CD4-positive, alpha-beta T cell (primary cell): ENCODE measurements around the gene MACROD2. TPM values are rescaled to one million over a fixed set of nuclear protein-coding genes. Genes with fewer than 3 reads are reported as not detected.

Source experiments
- ATAC-seq: fragments of 200-7000 bp; cut with Tn5 transposase; one replicate; pipeline ENCODE4 v1.10.0; 2022; ENCODE audit warnings: mild to moderate bottlenecking; ENCODE audit not compliant: poor library complexity
- CTCF ChIA-PET: fragments of 350-600 bp; sonication (Branson Sonifier 250); formaldehyde crosslinking; loops from one replicate; lab custom pipeline; 2021; ENCODE audit warnings: antibody characterized with exemption, inconsistent platforms; lab: Charles Lee
- POLR2A ChIA-PET: fragments of 350-600 bp; sonication (Branson Sonifier 250); formaldehyde crosslinking; loops from one replicate; lab custom pipeline; 2021; ENCODE audit warnings: antibody characterized with exemption, inconsistent platforms; lab: Charles Lee
- DNase-seq, 14 experiments: peaks; one replicate each; pipeline ENCODE4 v3.0.0-alpha.2; 2013 to 2020; ENCODE audit warnings: mixed read lengths in 2 of 14
- H3K27ac ChIP-seq, 2 donors: one replicate each; pipeline versions ENCODE4 v1.5.1 to v1.7.0; 2013; ENCODE audit warnings: low read length in 2 of 2, low read depth in 1 of 2, mild to moderate bottlenecking in 1 of 2
- H3K27me3 ChIP-seq, 2 experiments: 1 replicate in 1 of 2; 2 replicates in 1 of 2; pipeline versions ENCODE4 v1.6.1 to v1.7.0; 2013; ENCODE audit warnings: low read length in 2 of 2, control low read depth in 1 of 2, mild to moderate bottlenecking in 1 of 2, moderate library complexity in 1 of 2; ENCODE audit not compliant: insufficient read depth in 2 of 2, control insufficient read depth in 1 of 2
- H3K36me3 ChIP-seq: one replicate; pipeline ENCODE4 v1.6.1; 2013; ENCODE audit warnings: low read length, control low read depth; ENCODE audit not compliant: insufficient read depth
- H3K4me1 ChIP-seq: one replicate; pipeline ENCODE4 v1.6.1; 2013; ENCODE audit warnings: low read length, control low read depth; ENCODE audit not compliant: insufficient read depth
- H3K4me3 ChIP-seq: one replicate; pipeline ENCODE4 v1.5.1; 2013; ENCODE audit warnings: mild to moderate bottlenecking, low read length, moderate library complexity
- H3K9me3 ChIP-seq, 2 experiments: 1 replicate in 1 of 2; 2 replicates in 1 of 2; pipeline versions ENCODE4 v1.6.1 to v1.7.0; 2013; ENCODE audit warnings: low read length in 2 of 2, mild to moderate bottlenecking in 2 of 2, control low read depth in 1 of 2, moderate library complexity in 1 of 2; ENCODE audit not compliant: control insufficient read depth in 1 of 2, insufficient read depth in 1 of 2
- H3K27ac Mint-ChIP-seq: one replicate; pipeline ENCODE4 v1.8.0; 2020; ENCODE audit warnings: mixed read lengths
- H3K27me3 Mint-ChIP-seq: one replicate; pipeline ENCODE4 v1.8.0; 2021; ENCODE audit warnings: mixed read lengths
- H3K36me3 Mint-ChIP-seq: one replicate; pipeline ENCODE4 v1.8.0; 2021; ENCODE audit warnings: low read depth, mixed read lengths
- H3K4me1 Mint-ChIP-seq: one replicate; pipeline ENCODE4 v1.8.0; 2021; ENCODE audit warnings: low read depth, mixed read lengths
- H3K4me3 Mint-ChIP-seq: one replicate; pipeline ENCODE4 v1.8.0; 2020; ENCODE audit warnings: mild to moderate bottlenecking, mixed read lengths
- H3K9me3 Mint-ChIP-seq: one replicate; pipeline ENCODE4 v1.8.0; 2020; ENCODE audit warnings: mixed read lengths
- intact Hi-C, 2 experiments: fragments of 100-400 bp; cut with DNase I in 1 of 2; cut with micrococcal nuclease in 1 of 2; formaldehyde crosslinking; loops; one replicate each; pipeline versions ENCODE4 v1.15.1 to v1.9.0; 2023 to 2025; cut with DNase I, micrococcal nuclease
- total RNA-seq, 174 experiments: library from RNA in 2 of 174; stranded (reverse) in 2 of 174; gene quantifications; one replicate each; pipeline ENCODE4 v1.2.3 and lab custom pipeline; 2021 to 2026
- TF ChIP-seq, protein P1 (sequence below): fragments of 200-600 bp; IDR thresholded peaks from one replicate; pipeline ENCODE4 v1.8.0; 2022; ENCODE audit warnings: antibody characterized with exemption, mild to moderate bottlenecking

Gene MACROD2
- total RNA-seq, 2 experiments from 2014 or later, result not detected

DNA sequence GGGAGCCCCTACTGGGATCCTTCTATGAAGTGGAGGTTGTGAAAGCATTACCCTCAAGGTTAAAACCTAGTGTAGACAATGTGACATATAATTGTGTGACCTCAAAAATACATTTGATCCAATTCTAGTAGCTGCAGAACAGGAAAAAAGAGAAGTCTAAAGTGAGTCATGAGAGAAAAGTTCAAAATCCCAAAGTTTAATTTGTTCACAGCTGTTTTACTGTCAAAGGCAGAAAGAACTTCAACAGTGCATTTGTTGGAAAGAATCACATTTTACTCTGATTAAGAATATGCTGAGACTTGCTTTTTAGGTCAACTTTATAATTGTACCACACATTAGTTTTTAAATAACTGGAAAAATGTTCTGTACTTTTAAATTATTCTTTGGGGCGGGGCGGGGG lies 1369.5 kb downstream of the MACROD2 start:
- Histone ChIP-seq H3K27me3 (no peaks in the 10 kb centered on the region), H3K4me1 (no peaks in the 10 kb centered on the region), H3K9me3 (no peaks in the 10 kb centered on the region), H3K4me3 (no peak overlapping the region), H3K27ac (no peak overlapping the region), H3K36me3 (no peaks in the 10 kb centered on the region)
- Mint-ChIP-seq H3K4me3 (no peak overlapping the region), H3K4me1 (no peaks in the 10 kb centered on the region), H3K27me3 (no peaks in the 10 kb centered on the region), H3K9me3 (peaks cover 5% of the 10 kb centered on the region), H3K36me3 (no peaks in the 10 kb centered on the region), H3K27ac (no peak overlapping the region)
- intact Hi-C loops, result no loop called here
- TF ChIP-seq, protein P1, sequence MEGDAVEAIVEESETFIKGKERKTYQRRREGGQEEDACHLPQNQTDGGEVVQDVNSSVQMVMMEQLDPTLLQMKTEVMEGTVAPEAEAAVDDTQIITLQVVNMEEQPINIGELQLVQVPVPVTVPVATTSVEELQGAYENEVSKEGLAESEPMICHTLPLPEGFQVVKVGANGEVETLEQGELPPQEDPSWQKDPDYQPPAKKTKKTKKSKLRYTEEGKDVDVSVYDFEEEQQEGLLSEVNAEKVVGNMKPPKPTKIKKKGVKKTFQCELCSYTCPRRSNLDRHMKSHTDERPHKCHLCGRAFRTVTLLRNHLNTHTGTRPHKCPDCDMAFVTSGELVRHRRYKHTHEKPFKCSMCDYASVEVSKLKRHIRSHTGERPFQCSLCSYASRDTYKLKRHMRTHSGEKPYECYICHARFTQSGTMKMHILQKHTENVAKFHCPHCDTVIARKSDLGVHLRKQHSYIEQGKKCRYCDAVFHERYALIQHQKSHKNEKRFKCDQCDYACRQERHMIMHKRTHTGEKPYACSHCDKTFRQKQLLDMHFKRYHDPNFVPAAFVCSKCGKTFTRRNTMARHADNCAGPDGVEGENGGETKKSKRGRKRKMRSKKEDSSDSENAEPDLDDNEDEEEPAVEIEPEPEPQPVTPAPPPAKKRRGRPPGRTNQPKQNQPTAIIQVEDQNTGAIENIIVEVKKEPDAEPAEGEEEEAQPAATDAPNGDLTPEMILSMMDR, result no peak
- ATAC-seq (no peak), DNase-seq (no peak)
- POLR2A ChIA-PET, result no interaction called here
- CTCF ChIA-PET, result no interaction called here

- H3K4me3 Mint-ChIP-seq, result no peak overlapping the region
- Histone ChIP-seq H3K27me3 (no peaks in the 10 kb centered on the region), H3K9me3 (no peaks in the 10 kb centered on the region), H3K36me3 (no peaks in the 10 kb centered on the region), H3K27ac (no peak overlapping the region), H3K4me3 (no peak overlapping the region), H3K4me1 (no peaks in the 10 kb centered on the region)
- H3K4me1 Mint-ChIP-seq, result no peaks in the 10 kb centered on the region
- H3K27me3 Mint-ChIP-seq, result no peaks in the 10 kb centered on the region
- ChIA-PET CTCF (no interaction called here), POLR2A (no interaction called here)
- H3K27ac Mint-ChIP-seq, result no peak overlapping the region
- no peak for ATAC-seq
- DNase-seq, result no peak
- H3K36me3 Mint-ChIP-seq, result no peaks in the 10 kb centered on the region
- TF ChIP-seq, protein P1, result no peak
- intact Hi-C loops, result no loop called here
- H3K9me3 Mint-ChIP-seq, result peaks cover 3% of the 10 kb centered on the region
Measured at GRCh38 chr20:15370370-15370769, 1375.1 kb downstream of the MACROD2 start.

DNA sequence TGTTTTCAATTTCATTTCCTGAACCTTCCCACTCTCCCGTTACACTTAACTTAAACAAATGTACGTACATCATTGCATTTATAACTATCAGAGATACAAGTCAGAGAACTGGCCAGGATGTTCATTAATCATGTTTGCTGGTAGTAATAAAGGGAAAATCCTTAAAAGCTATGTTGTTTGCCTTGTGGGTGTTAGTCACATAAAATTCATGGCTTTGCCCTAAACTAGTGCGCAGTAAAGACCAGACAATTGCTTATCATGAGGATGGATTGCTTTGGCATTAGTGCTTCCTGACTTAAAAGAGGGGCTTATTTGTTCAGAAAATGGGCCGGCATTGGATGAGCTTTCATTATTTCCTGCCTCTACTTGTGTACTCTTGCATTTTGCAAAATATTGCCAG lies 1379.4 kb downstream of the MACROD2 start:
- ChIA-PET CTCF (no interaction called here), POLR2A (no interaction called here)
- no peaks in the 10 kb centered on the region for H3K36me3 Mint-ChIP-seq
- H3K27me3 Mint-ChIP-seq, result no peaks in the 10 kb centered on the region
- no peak for DNase-seq
- H3K4me3 ChIP-seq, result no peak overlapping the region
- no peak overlapping the region for H3K27ac ChIP-seq
- no peaks in the 10 kb centered on the region for H3K9me3 ChIP-seq
- peaks cover 3% of the 10 kb centered on the region for H3K9me3 Mint-ChIP-seq
- H3K27ac Mint-ChIP-seq, result no peak overlapping the region
- ATAC-seq, result no peak
- no peak overlapping the region for H3K4me3 Mint-ChIP-seq
- no peaks in the 10 kb centered on the region for H3K4me1 ChIP-seq
- intact Hi-C loops, result no loop called here
- no peaks in the 10 kb centered on the region for H3K27me3 ChIP-seq
- TF ChIP-seq, protein P1, result no peak
- H3K4me1 Mint-ChIP-seq, result no peaks in the 10 kb centered on the region
- no peaks in the 10 kb centered on the region for H3K36me3 ChIP-seq
